KOPT-K1 (cell line): ENCODE results near the gene ITSN2.
"Not testable (repeated sequence)": the region's sequence is repeated elsewhere in the genome, so short reads cannot be mapped to it uniquely, and the experiment has no call there.

ENCODE experiments used
- H3K27ac ChIP-seq: fragments of 200-600 bp; sonication (generic); 2 replicates; pipeline ENCODE4 v1.5.1; 2016; ENCODE audit warnings: antibody characterized with exemption, mild to moderate bottlenecking, low read depth, low read length; ENCODE audit not compliant: poor library complexity, severe bottlenecking
- H3K36me3 ChIP-seq: fragments of 200-600 bp; sonication (generic); 2 replicates; pipeline ENCODE4 v1.5.1; 2017; ENCODE audit warnings: antibody characterized with exemption, mild to moderate bottlenecking, low read length, moderate library complexity; ENCODE audit not compliant: insufficient read depth
- H3K9me3 ChIP-seq: fragments of 200-600 bp; sonication (generic); 2 replicates; pipeline ENCODE4 v1.5.1; 2017; ENCODE audit warnings: antibody characterized with exemption, low read length, mild to moderate bottlenecking; ENCODE audit not compliant: insufficient read depth, poor library complexity, severe bottlenecking

ITSN2 gene

GRCh38 chr2:24360050-24360962, at the start of gene ITSN2:
Gene ITSN2 (minus strand): TSS chr2:24360536. CDS start chr2:24328082, 32,454 bp downstream.
- H3K36me3 ChIP-seq = no peaks in the 10 kb centered on the region
- H3K9me3 ChIP-seq = no peaks in the 10 kb centered on the region
- H3K27ac ChIP-seq = peak within 1 kb of the TSS; percentile 83

- no peak overlapping the region for H3K27ac ChIP-seq
- H3K36me3 ChIP-seq = no peaks in the 10 kb centered on the region
- H3K9me3 ChIP-seq = no peaks in the 10 kb centered on the region
Measured at GRCh38 chr2:24409171-24409570, 48.8 kb upstream of the ITSN2 start.

DNA sequence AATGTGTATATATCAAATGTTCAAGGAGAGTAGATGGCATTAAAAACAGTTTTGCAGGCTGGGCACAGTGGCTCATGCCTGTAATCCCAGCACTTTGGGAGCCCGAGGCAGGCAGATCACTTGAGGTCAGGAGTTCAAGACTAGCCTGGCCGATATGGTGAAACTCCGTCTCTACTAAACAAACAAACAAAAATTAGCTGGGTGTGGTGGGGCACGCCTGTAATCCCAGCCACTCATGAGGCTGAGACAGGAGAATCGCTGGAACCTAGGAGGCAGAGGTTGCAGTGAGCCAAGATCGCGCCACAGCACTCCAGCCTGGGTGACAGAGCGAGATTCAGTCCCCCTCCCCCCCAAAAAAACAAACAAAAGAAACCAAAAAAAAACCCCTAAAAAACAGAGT, 48.4 kb upstream of the ITSN2 start:
- not testable (repeated sequence) for H3K36me3 ChIP-seq, H3K9me3 ChIP-seq, H3K27ac ChIP-seq

DNA sequence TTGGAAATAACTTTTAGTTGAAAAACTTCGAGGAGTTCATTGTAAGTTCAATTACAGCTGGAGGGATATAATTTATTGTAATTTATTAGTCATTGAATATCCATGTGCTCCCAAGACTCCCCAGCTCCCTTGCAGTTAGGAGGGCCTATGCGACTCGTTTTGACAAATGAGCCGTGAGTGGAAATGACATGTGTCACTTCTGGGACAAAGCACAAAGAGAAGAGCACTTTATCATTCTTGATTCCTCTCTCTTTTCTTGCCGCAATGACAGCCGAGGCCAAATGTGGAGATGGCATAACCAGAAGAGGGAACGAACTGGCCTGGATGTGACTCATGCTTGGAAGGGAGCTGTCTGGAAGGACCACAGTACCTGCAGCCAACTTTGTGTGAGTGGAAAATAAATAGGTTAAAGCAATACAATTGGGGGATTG, 44.2 kb upstream of the ITSN2 start:
- no peaks in the 10 kb centered on the region for H3K9me3 ChIP-seq
- H3K27ac ChIP-seq = no peak overlapping the region
- no peaks in the 10 kb centered on the region for H3K36me3 ChIP-seq

GRCh38 chr2:24403832-24404212, 43.5 kb upstream of the ITSN2 start:
- H3K27ac ChIP-seq = no peak overlapping the region
- H3K9me3 ChIP-seq = no peaks in the 10 kb centered on the region
- no peaks in the 10 kb centered on the region for H3K36me3 ChIP-seq

- H3K27ac ChIP-seq = no peak overlapping the region
- no peaks in the 10 kb centered on the region for H3K9me3 ChIP-seq
- H3K36me3 ChIP-seq = no peaks in the 10 kb centered on the region
Measured at GRCh38 chr2:24403168-24403831, 43.0 kb upstream of the ITSN2 start.

DNA sequence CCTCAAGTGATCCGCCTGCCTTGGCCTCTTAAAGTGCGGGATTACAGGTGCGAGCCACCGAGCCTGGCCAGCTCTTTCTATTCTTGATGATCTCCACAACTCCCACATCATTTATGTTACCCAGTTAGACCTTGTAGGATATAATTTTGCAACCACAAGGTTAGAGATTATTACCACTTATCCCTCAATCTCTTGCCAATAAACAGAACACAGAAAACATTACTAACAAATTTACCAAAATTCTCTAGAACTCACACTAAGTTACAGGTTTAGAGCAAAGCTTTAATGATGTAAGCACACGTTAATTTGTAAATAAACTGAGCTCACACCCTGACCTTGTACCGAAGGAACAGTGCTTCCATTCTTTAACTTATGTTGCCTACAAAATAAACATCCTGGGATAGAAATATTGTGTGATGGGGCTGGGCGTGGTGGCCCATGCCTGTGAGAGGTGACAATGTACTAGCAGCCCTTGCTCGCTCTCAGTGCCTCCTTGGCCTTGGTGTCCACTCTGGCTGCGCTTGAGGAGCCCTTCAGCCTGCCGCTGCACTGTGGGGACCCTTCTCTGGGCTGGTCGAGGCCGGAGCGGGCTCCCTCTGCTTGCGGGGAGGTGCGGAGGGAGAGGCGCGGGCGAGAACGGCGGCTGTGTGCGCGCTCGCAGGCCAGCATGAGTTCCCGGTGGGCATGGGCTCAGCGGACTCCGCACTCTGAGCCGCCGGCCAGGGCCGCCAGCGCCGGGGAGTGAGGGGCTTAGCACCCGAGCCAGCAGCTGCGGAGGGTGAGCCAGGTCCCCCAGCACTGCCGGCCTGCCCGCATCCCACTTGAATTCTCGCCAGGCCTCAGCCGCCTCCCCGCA, 42.1 kb upstream of the ITSN2 start:
- H3K27ac ChIP-seq = no peak overlapping the region
- H3K36me3 ChIP-seq = no peaks in the 10 kb centered on the region
- H3K9me3 ChIP-seq = no peaks in the 10 kb centered on the region

- H3K27ac ChIP-seq = no peak overlapping the region
- no peaks in the 10 kb centered on the region for H3K9me3 ChIP-seq
- H3K36me3 ChIP-seq = no peaks in the 10 kb centered on the region
Measured at GRCh38 chr2:24400207-24400907, 40.0 kb upstream of the ITSN2 start.

GRCh38 chr2:24399434-24400206, 39.3 kb upstream of the ITSN2 start:
- Histone ChIP-seq H3K36me3 (no peaks in the 10 kb centered on the region), H3K27ac (no peak overlapping the region), H3K9me3 (no peaks in the 10 kb centered on the region)

DNA sequence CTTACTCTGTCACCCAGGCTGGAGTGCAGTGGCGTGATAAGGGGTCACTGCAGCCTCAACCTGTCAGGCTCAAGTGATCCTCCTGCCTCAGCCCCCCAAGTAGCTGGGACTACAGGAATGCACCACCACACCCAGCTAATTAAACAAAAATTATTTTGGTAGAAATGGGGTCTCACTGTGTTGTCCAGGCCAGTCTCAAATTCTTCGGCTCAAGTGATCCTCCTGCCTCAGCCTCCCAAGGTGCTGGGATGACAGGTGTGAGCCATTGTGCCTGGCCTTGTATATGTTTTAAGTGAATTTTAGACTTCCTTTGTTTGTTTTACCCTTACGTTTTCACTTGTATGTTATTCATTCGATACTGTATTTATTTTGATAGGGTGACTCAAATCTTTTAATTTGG, 34.7 kb upstream of the ITSN2 start:
- Histone ChIP-seq H3K9me3 (no peaks in the 10 kb centered on the region), H3K36me3 (no peaks in the 10 kb centered on the region), H3K27ac (no peak overlapping the region)

DNA sequence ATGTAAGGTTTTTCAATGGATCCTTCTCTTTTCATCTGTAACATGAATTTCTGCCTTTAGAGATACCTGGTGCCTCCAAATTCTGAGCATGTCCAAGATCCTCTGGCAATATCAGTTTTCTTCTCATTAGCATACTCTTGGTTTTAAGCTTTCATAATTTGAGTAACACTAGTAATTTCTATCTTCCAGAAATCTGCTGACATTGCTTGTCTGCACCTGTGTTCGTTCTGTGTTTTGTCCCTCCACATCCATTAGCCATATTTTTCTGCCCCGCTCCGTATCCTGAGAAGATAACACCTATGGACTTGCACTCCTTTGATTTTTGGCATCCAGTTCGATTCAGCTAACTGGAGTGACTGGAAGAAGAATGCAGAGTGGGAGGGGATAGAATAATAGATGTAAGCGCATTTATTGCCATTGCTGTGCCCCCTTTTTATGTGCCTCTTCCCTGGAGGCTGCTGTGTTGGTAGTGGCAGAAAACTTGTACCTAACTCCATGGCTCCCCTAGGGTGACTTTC, 32.3 kb upstream of the ITSN2 start:
- no peak overlapping the region for H3K27ac ChIP-seq
- no peaks in the 10 kb centered on the region for H3K9me3 ChIP-seq
- no peaks in the 10 kb centered on the region for H3K36me3 ChIP-seq

- H3K36me3 ChIP-seq = no peaks in the 10 kb centered on the region
Measured at GRCh38 chr2:24385366-24385765, 25.0 kb upstream of the ITSN2 start.

DNA sequence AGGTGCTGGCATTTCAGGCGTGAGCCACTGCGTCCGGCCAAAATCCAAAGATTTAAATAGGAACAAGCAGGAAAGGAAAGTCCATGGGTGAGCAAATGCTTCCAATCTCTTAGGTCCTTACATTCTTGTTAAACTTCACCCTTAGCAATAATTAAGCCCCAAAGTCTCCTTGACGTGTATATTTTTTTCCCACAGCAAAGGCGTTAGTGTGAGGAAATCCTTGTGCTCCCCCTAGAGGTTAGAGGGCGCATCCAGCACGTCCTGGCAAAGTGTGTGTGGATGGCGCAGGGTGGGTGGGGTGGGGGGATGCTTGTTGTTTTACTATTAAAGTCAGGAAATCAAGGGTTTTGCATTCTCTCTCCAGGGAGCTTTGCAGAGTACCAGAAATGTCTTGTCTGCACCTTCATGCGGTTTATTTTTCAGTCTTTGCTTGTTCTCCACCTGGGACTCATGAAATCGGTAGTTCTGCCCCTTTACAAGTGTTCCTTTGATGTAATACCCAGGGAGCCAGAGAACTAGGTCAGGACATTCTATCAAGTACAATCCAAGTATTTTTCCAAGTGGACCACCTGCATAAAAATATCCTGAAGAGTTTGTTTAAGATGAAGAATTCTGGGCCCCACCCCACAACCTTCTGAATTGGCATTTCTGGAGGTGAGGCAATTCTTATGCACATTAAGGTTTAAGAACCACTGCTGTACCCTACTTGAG, 22.2 kb upstream of the ITSN2 start:
- Histone ChIP-seq H3K9me3 (no peaks in the 10 kb centered on the region), H3K36me3 (no peaks in the 10 kb centered on the region), H3K27ac (no peak overlapping the region)

More at GRCh38 chr2:24385366-24385765, 25.0 kb upstream of the ITSN2 start:
- no peak overlapping the region for H3K27ac ChIP-seq
- H3K9me3 ChIP-seq = no peaks in the 10 kb centered on the region
